GM10266 (cell line): ENCODE data around the gene ANKRD10.

Experiments used
- DNase-seq: peaks from one replicate; pipeline ENCODE4 v3.0.0; 2012; ENCODE audit errors: extremely low spot score
- TF ChIP-seq, protein P1 (sequence below): IDR thresholded peaks from 2 replicates; pipeline ENCODE4 v1.5.1; 2012; ENCODE audit warnings: mild to moderate bottlenecking, low read depth; ENCODE audit not compliant: control insufficient read depth, insufficient read depth; ENCODE audit errors: missing control alignments

ANKRD10 gene

DNA sequence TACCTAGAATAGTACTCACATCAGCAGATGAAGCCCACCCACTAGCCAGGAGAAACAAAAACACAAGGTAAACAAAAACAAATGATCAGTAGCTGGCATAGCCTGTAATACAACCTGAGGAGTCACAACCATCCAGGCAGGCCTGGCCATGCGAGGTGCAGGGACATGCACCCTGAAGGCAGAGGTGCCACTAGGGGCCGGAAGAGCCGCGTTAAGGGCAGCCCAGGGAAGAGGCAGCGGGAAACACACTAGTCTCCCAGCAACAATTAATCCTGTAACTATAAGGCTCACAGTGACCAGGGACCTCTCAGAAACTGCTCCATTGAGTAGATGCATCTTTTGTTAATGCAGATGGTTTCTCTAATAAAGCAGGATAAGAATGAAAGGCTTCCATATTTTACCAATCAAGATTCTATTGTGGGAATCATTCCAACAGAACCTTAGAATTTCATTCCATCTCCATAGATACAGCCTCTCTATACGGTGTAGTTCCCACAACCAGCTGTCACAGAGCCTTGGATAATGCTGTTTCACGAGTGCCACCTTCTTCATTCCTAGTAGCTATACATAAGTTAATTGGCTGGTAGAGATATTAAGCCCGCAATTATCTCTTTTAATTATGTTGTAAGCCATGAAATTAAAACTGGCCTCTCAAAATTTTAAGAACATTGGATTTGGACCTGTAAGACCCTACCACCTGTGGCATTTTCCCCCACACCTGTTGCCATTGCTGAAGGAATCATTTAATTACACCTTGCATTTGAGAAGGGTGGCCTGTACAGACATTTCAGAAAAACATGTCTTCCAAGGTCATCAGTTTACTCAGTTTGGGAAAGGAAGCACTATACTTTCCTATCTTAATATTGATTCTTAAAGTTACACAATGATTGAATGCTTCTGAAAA lies 28.7 kb downstream of the ANKRD10 start:
- DNase-seq: no peak
- TF ChIP-seq, protein P1, sequence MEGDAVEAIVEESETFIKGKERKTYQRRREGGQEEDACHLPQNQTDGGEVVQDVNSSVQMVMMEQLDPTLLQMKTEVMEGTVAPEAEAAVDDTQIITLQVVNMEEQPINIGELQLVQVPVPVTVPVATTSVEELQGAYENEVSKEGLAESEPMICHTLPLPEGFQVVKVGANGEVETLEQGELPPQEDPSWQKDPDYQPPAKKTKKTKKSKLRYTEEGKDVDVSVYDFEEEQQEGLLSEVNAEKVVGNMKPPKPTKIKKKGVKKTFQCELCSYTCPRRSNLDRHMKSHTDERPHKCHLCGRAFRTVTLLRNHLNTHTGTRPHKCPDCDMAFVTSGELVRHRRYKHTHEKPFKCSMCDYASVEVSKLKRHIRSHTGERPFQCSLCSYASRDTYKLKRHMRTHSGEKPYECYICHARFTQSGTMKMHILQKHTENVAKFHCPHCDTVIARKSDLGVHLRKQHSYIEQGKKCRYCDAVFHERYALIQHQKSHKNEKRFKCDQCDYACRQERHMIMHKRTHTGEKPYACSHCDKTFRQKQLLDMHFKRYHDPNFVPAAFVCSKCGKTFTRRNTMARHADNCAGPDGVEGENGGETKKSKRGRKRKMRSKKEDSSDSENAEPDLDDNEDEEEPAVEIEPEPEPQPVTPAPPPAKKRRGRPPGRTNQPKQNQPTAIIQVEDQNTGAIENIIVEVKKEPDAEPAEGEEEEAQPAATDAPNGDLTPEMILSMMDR: no peak

DNA sequence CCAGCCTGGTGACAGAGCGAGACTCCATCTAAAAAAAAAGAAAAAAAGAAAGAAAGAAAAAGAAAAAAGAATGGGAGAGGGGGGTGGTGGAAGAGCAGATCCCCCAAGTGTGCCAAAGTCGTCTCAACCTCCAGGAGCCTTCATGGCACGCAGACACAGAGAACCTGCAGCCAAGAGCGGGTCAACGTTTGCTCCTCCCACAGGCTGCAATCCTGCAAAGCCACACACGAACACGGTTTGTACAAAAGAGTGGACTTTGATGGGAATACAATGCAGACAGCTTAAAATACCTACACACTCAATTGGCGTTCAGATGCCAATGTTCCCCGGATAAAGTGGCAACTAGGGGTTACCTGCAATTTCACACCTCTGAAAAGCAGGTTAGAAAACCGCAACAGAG lies 29.4 kb downstream of the ANKRD10 start:
- no peak for DNase-seq
- TF ChIP-seq, protein P1: no peak

DNA sequence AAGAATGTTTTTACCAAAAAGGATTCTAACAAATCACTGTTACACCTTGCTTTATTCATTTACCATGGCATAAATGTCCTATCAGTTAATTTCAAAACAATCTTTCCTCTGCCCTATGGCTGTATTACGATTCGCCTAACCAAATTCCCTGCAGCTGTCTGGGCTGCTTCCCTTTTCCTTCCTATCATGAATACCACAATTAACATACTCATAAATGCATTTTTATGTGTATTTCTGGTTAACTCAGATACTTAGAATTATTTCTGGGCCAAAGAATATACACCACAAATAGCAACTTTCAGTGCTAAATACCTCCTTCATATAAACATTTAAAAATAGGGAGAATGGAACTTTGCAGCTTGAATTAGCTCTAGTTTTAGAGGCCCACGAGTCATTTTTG lies 30.4 kb downstream of the ANKRD10 start:
- DNase-seq: no peak
- TF ChIP-seq, protein P1: no peak

DNA sequence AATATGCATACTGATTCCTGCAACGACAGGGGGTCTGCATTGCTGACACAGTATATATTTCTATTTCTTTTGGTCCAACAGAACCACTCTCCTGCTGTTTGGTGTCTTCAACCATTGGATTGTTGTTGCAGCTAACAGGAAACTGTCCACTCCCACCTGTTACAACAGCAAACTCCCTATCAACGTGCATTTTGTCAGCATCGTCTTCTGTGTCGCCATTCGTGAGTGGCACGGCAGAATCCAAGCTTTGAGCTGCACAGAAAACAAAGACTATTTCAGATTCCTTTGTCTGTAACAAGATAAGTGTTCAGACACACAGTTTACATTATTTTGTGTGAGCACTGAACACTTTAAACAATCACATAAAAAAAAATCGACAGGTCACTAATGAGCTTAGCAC lies 31.3 kb downstream of the ANKRD10 start:
- TF ChIP-seq, protein P1: no peak
- DNase-seq: no peak

DNA sequence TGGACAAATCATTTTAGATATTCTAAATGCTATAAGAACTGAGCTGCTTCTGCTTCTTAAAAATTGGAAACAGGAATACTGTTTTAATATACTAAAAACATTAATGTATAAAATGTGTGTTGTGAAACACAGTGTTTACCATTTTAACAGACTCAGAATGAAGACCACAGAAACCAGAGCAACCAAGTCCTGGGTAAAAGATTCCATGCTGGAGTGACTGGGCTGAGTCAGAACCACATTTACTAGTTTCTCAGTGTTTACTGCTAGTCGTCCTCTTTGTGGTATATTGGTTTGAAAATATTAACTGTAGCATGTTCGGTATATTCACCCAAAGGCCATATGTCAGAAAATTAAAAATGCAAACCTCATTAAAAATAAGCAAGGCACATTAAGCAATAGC lies 31.9 kb downstream of the ANKRD10 start:
- TF ChIP-seq, protein P1: no peak
- no peak for DNase-seq

DNA sequence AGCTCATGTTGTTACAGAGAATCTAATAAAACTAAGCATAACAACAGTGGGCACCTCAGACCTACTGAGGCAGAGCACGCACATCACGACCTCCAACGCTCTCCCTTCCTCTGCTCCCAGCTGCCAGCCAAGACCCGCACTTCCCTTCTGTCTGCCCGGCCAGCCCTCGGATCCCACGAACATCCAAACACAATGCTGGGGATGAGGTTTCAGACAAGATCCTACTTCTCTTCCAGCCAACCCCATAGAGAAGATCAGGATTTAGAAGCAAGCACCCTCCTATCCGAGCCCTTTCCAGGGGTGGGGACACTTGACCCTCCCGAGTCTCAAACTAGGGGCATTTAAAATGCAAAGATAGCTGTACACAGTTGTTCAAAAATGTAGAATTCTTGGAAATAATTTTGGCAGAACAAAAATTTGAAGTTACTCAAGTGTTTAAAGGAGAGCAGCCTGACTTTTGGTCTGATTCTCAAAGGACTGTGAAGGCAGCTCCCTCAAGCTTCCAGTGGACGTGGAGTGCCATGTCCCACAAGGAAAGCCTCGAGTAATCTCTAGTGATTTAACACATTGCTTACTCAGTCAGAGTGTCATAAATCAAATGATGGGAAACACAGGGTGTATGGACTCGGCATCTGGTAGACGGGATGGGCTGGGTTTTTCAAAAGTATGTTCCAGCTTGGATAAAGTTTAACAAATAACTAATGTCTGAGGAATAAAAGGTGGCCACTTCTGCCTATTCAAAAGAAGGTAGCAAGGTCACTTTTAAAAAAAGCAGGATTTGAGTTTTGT lies 32.8 kb downstream of the ANKRD10 start:
- TF ChIP-seq, protein P1: no peak

More for the DNA sequence above, 32.8 kb downstream of the ANKRD10 start:
- no peak for DNase-seq
